HG03066 (cell line): ENCODE measurements around the gene PHACTR1.
A peak's percentile ranks its signal among the peaks of the same experiment; 100 is the strongest.

Experiments used
- ATAC-seq: cut with Tn5 transposase; IDR thresholded peaks from one replicate; pipeline ENCODE4 v1.9.1; 2021; ENCODE audit warnings: low read depth; ENCODE audit not compliant: unreplicated experiment

Gene PHACTR1

DNA sequence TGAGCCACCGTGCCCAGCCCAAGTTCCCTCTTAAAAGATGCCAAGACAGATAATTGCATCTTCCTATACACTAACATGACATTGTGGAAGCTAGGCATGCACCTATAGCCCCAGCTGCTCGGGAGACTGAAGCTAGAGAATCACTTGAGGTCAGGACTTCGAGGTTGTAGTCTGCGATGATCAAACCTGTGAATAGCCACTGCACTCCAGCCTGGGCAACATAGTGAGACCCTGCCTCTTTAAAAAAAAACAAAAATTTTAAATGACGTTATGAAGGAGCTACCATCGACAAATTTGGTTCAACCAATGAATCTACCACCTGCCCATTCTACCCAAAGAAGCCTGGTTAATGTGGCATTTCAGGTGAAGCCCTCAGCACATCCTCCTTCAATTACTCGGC lies 531.1 kb downstream of the PHACTR1 start:
- ATAC-seq: no peak

DNA sequence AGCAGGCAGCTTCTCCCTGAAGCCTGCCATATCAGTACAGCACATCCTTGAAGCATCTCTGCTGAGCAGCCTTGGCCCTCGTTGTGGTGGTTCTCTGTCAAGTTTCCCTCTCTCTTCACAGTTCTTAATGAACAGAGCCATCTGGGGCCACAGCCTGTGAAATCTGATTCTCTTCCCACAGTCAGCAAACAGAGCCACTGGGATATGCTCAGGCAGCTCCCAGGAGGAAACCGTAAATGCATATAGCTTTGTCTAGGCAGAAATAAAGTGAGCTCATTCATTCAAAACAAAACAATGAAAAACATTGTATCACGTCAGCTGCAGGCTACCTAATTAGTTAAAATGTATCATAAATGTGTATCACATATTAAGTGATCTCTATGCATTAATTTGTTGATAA lies 531.5 kb downstream of the PHACTR1 start:
- ATAC-seq: no peak

DNA sequence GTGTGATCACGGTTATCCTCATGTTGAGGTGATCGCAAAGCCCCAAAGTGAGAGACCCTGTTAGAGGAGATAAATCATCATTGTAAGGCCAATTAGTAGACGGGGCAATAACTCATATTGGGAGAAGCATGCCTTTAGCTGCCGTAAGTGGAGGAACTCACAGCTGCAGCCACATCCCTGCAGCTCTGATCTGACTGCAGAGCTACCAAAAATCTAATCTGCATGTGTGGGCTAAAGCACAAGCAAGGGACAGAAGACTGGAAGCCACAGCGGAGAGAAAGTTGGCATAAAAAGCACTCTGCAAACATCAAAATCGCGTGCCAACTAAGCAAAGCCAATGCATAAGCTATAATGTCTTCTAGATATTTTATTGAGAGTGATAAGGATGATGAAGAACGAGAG lies 532.0 kb downstream of the PHACTR1 start:
- ATAC-seq: no peak

GRCh38 chr6:13248994-13249393 lies 532.4 kb downstream of the PHACTR1 start:
- no peak for ATAC-seq

DNA sequence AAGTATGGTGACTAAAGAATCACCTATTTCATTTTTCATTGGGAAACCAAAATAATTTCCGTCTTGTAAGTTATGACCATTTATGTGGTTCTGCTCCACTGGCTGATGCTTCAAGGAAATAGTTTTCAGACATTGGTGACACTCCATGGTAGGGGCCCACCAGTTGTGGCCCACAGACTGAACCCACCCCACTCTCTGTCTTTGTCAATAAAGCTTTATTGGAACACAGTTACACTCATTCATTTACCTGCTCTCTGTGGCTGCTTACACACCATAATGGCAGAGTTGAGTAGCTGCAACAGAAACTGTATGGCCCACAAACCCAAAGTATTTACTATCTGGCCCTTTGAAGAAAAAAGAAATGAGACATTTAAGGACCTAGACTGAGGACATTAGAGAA lies 533.2 kb downstream of the PHACTR1 start:
- ATAC-seq: no peak

DNA sequence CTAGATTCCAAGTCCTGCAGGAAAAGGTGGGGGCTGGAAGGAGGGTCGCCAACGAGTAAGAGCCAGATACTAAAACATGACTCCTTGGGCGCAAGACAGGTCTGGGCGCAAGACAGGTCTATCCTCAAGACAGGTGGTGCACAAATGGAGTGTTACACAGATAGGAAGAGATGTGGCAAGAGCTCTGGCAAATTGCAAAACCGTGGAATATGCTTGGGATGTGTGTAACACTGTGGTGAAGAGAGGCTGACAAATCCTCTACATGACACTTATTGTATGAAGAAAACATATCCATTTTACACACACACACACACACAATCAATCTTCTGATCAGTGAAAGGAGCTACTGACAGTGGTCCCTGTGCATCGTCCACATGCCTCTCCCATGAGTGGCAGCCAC lies 534.1 kb downstream of the PHACTR1 start:
- ATAC-seq: no peak

DNA sequence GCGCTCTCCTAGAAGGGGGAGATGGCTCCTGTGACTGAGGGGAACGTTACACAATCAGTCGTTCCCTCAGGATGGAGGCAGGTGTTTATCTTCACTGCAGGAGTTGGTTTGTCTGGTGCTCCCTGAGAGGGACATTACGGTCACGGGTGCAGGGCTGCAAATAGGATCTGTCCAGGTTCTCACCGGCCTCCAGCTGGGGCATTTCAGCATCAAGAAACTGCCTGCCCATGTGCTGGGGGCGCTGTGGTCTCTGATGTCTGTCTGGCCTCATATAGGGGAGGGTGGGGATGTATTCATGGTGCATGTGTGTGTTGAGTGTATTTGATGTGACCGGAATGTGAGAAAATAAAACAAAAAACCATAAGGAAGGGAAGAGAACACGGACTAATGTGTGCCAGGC lies 534.7 kb downstream of the PHACTR1 start:
- ATAC-seq: no peak

GRCh38 chr6:13252790-13253189 lies 536.2 kb downstream of the PHACTR1 start:
- ATAC-seq: no peak

- no peak for ATAC-seq
Observed at GRCh38 chr6:13253272-13253671, 536.7 kb downstream of the PHACTR1 start.

DNA sequence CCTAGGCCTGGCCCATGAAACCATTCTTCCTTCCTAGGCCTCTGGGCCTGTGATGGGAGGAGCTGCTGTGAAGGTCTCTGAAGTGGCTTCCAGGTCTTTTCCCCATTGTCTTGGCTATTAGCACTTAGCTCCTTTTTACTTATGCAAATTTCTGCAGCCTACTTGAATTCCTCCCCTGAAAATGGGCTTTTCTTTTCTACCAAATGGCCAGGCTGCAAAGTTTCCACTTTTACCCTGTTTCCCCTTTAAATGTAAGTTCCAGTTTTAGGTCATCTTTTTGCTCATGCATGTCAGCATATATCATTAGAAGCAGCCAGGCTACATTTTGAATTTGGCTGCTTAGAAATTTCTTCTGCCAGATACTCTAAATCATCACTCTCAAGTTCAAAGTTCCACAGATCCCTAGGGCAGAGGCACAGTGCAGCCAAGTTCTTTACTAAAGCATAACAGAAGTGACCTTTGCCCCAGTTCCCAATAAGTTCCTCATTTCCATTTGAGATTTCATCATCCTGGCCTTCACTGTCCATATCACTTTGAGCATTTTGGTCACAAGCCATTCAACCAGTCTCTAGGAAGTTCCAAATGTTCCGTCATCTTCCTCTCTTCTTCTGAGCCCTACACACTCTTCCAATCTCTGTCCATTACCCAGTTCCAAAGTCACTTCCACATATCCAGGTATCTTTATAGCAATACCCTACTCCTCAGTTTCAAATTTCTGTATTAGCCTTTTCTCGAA lies 539.9 kb downstream of the PHACTR1 start:
- no peak for ATAC-seq

- no peak for ATAC-seq
Observed at GRCh38 chr6:13259393-13259792, 542.8 kb downstream of the PHACTR1 start.

- ATAC-seq: no peak
Observed at GRCh38 chr6:13260101-13260598, 543.6 kb downstream of the PHACTR1 start.

DNA sequence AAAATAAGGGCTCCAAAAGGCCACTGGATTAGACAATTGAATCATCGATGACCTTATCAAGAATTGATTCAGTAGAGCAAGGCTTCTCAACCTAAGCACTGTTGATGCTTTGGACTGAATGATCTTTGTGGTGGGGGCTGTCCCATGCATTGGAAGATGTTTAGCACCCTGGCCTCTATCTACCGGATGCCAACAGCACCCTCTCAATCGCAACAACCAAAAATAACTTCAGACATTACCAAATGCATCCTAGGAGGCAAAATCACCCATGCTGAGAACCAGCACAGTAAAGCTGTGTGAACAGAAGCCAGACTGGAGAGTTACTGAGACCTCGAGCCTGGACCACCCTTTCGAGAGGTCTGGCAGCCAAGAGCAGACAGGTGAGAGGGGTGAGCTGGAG lies 544.3 kb downstream of the PHACTR1 start:
- ATAC-seq: no peak

GRCh38 chr6:13261464-13261994 lies 545.0 kb downstream of the PHACTR1 start:
- peak; percentile 68 for ATAC-seq

- ATAC-seq: no peak
Observed at GRCh38 chr6:13262302-13263230, 546.0 kb downstream of the PHACTR1 start.

GRCh38 chr6:13263669-13264068 lies 547.1 kb downstream of the PHACTR1 start:
- no peak for ATAC-seq

- ATAC-seq: no peak
Observed at GRCh38 chr6:13267142-13267651, 550.6 kb downstream of the PHACTR1 start.

- no peak for ATAC-seq
Observed at GRCh38 chr6:13268913-13269518, 552.4 kb downstream of the PHACTR1 start.

- ATAC-seq: peak; percentile 66
Observed at GRCh38 chr6:13272131-13273046, 555.8 kb downstream of the PHACTR1 start.
